ENCODE results near the gene MARK3.

MARK3 gene

GRCh38 chr14:103528146-103528586 lies 143.0 kb downstream of the MARK3 start:
- no peak for FAIRE-seq

- FAIRE-seq: no peak
Measured at GRCh38 chr14:103528587-103529382, 143.6 kb downstream of the MARK3 start, which contains the start of gene TRMT61A. TRMT61A (plus strand) TSS chr14:103529196; CDS start chr14:103529979, 783 bp downstream.

GRCh38 chr14:103529383-103530365 lies 144.5 kb downstream of the MARK3 start:
- FAIRE-seq: no peak

- no peak for FAIRE-seq
Measured at GRCh38 chr14:103530390-103530789, 145.2 kb downstream of the MARK3 start.

- FAIRE-seq: no peak
Measured at GRCh38 chr14:103530831-103531230, 145.6 kb downstream of the MARK3 start.

GRCh38 chr14:103531421-103532215 lies 146.4 kb downstream of the MARK3 start:
- FAIRE-seq: no peak

- no peak for FAIRE-seq
Measured at GRCh38 chr14:103532216-103533136, 147.3 kb downstream of the MARK3 start.

GRCh38 chr14:103533137-103533998 lies 148.2 kb downstream of the MARK3 start:
- no peak for FAIRE-seq

- no peak for FAIRE-seq
Measured at GRCh38 chr14:103533999-103534575, 148.9 kb downstream of the MARK3 start.

GRCh38 chr14:103534576-103535061 lies 149.4 kb downstream of the MARK3 start:
- no peak for FAIRE-seq

- FAIRE-seq: no peak
Measured at GRCh38 chr14:103535081-103535890, 150.1 kb downstream of the MARK3 start.

- FAIRE-seq: no peak
Measured at GRCh38 chr14:103535891-103536565, 150.8 kb downstream of the MARK3 start.

- FAIRE-seq: no peak
Measured at GRCh38 chr14:103536693-103537092, 151.5 kb downstream of the MARK3 start.

GRCh38 chr14:103537175-103537990 lies 152.2 kb downstream of the MARK3 start:
- no peak for FAIRE-seq

GRCh38 chr14:103538291-103539055 lies 153.3 kb downstream of the MARK3 start:
- FAIRE-seq: no peak

- no peak for FAIRE-seq
Measured at GRCh38 chr14:103539056-103539825, 154.0 kb downstream of the MARK3 start.

Measured in islet of Langerhans (tissue), 1 donor.